ENCODE results near the gene SH2B3.
A peak's percentile ranks its signal among the peaks of the same experiment; 100 is the strongest.

The SH2B3 gene

DNA sequence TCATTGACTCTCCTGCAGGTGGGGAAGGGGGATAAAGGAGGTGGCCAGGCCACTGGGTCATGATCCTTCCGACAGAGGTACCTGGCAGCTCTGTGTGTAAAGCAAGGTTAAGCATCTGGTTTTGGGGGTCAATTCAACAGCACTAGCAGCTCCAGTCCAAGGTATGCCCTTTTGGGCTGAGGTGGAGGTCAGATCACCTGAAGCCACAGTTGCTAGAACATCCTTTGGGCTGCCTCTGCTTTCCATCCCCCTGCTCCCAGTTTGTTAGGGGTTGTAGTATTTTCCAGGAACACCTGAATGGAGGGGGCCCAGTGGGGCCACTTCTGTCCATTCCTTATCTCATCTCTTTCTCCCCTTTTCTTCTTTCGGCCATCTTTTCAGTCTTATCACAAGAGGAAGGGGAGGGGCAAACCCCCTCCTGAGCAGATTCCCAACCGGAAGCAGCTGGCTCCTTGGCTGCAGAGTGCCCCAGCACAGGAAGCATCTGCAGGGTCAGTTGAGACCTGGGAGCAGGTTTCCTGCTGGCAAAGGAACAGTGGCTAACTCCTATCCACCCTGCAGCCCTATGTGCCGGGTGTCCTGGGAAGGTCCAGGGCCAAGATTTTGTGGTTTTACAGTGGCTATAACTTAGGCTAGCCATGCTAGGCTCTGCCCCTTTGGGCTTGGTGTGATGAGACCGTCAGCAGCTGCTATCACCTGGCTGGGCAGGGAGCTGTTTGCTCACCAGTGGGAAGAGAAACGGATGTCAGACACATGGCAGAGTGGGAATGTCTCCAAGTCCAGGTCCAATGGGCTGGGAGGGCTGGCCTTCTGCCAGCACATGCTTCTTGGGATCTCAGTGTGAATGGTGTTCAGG lies 40.2 kb downstream of the SH2B3 start:
- DNase-seq, result peak; percentile 50

- peak; percentile 49 for DNase-seq
Observed at GRCh38 chr12:111446631-111447570, 41.2 kb downstream of the SH2B3 start.

- DNase-seq, result peak; percentile 50
Observed at GRCh38 chr12:111447571-111448265, 42.0 kb downstream of the SH2B3 start.

DNA sequence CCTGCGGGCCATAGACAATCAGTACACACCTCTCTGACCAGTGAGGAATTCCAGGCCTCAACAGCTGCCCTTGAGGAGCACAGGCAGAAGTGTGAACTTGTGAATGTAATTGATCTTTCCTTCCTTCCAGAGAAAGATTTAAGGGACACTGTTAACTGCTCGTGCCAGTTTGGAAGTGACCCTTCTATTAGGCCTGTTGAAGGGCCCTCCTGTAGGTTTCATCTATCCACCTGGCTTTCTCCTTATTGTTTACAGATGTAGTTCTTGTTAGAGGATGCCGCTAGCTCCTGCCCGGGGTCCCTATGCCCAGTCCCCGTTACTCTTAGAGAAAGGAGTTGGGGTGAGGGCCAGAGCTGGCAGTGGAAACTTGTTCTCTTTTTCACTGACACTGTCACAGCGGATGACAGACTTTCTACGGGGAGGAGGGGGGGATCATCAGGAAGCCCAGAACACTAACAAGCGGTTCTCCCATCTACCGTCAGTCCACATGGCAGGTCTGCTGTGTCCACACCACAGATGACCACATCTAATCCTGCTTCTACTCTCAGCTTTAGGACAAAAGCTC lies 42.6 kb downstream of the SH2B3 start:
- peak; percentile 50 for DNase-seq

GRCh38 chr12:111448846-111449790 lies 43.4 kb downstream of the SH2B3 start:
- peak; percentile 43 for DNase-seq

- DNase-seq, result peak; percentile 49
Observed at GRCh38 chr12:111450676-111451075, 45.0 kb downstream of the SH2B3 start.

DNA sequence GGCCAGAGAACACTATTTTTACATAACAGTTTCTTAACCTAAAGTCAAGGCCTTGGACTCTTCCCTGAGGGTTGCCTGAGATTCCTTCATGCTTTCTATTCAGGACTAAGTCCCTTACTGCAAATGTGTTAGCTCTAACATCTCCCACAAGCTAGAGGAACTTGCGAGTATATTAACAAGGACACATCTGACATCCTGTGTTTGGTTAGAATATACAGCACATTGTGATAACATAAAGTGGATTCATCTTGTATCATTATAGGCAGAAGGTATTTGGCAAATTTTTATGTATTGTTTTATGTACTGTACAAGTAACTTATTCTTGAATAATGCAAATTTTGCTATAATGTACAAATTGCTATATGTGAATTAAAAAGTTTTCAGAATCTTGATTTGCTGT lies 45.5 kb downstream of the SH2B3 start:
- no peak for DNase-seq

- peak; percentile 42 for DNase-seq
Observed at GRCh38 chr12:111451649-111452129, 46.0 kb downstream of the SH2B3 start.

DNA sequence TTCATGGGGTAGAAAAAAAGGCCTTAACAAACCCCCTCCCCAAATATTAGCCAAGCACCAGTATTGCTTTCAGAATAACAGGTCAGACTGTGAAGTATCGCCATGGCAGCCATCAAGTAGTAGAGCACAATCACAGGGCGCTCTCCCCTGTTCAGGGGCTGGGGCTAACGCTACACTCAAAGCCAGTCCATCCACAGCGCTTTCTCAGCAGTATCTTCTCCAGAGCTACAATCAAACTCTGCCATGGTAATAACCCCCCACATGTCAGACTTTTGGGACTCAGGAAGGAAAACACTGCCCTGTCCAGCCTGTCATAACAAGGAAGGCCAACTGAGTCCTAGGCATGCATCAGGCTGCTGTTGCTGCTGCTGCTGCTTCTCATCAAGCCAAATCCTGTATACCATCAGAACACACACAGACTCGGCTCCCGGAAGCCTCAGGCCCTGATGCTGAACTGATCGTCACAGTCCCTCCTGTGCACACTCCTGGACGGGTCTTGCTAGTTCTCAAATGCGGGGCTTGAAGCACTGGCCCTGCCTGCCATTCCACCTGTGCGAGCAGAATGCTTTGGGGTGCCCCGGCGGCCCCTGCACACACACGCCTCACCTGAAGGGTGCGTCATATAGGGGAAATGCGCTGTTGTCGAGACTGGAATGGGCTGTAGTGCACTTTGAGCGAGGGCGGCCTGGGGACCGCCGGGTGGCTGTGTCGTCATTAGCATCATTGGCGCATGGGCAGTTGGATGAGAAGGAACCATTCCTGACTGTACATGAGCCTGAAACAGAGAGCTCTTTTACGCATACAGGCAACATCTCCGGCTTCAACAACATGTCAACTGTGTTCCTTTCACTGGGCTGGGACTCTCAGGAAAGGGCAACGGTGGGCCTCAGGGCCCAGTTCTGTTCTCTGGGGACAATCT lies 47.6 kb downstream of the SH2B3 start:
- peak; percentile 51 for DNase-seq

DNA sequence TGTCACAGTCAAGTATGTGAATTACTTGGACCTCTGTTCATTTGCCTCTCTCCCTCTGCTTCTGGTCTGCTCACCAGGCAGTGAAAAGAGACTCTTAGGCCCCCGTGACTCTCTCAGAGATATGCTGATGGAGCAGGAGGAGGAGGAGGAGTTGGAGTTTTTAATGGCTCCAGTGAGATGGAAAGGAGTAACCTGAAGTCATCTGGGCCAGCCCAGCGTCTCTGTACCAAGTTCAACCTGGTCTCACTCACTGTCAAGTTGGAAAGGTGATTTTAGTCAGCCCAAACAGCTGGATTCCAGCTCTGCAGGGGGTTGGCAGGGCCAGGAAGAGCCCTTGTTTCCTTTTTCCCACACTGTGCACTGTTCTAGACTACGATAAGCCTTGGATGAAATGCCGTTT lies 48.6 kb downstream of the SH2B3 start:
- peak; percentile 41 for DNase-seq

- DNase-seq, result peak; percentile 47
Observed at GRCh38 chr12:111454716-111455447, 49.2 kb downstream of the SH2B3 start.

- DNase-seq, result no peak
Observed at GRCh38 chr12:111455448-111456320, 50.0 kb downstream of the SH2B3 start.

GRCh38 chr12:111457071-111457470 lies 51.3 kb downstream of the SH2B3 start:
- peak; percentile 28 for DNase-seq

DNA sequence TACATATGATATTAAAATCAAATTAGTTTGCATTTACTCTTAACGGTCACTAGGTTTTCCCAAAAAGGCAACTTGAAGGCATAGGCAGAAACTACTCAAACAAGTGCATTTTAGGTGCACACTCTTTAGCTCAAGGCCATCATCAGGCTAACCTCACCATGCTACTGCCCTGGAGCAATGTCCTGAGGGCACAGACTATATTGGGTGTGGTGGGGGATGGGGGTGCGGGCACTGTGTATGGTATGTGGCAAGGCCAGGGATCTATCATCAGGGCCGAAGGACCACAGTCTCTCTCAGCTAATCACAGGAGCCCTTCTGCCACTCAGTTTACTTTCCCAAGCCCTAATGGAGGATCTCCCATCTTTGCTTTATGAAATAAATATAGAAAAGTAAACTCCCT lies 51.9 kb downstream of the SH2B3 start:
- no peak for DNase-seq

GRCh38 chr12:111458546-111459172 lies 52.9 kb downstream of the SH2B3 start:
- peak; percentile 8 for DNase-seq

GRCh38 chr12:111460111-111460510 lies 54.4 kb downstream of the SH2B3 start:
- DNase-seq, result peak; percentile 26

GRCh38 chr12:111462210-111462769 lies 56.6 kb downstream of the SH2B3 start:
- DNase-seq, result no peak

All from activated CD8-positive, alpha-beta memory T cell treated with anti-CD3 and anti-CD28 coated beads, Interleukin-2, amount 50 U/mL, for 48 hours (primary cell).